Measurements from ENCODE around the gene PACS1.
A peak's percentile ranks its signal among the peaks of the same experiment; 100 is the strongest.
"Not testable (repeated sequence)": the region's sequence is repeated elsewhere in the genome, so short reads cannot be mapped to it uniquely, and the experiment has no call there.

PACS1 gene

DNA sequence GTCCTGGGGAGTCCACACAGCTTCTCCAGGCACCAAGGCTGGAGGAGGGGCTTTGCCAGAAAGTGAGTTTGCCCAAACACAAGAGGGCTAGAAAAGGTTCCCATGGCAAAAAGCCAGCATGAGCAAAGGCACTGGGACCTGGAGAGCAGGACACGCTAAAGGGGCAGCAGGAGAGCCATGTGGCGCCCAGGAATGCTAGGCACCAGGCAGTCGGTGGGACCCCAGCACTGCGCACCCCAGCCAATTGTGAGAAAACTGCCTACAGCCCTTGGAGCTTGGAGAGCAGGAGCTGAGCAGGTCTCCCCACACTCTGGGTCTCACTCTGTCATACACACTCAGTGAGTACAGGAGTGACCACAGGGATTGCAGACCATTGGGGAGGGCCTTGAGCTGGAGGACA lies 193.2 kb downstream of the PACS1 start:
- DNase-seq, result no peak

GRCh38 chr11:66263785-66264184 lies 193.7 kb downstream of the PACS1 start:
- DNase-seq, result no peak

DNA sequence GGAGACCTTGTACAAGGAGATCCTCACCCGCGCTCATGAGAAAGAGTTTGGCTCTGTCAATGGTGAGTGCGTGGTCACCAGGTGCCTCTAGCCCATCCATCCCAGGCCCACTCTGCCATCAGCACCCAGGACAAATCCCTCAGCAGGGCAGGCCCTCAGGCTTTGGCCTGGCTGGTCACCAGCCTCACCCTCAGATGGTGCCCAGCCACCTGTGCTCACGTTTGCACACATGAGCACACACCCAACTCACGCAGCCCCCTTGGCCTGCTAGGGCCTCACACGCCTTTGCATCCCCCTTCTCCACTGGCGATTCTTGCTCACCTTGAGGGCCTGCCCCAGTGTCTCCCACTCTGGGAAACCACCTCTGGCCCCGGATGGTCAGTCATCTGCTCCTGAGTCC lies 194.3 kb downstream of the PACS1 start:
- no peak for DNase-seq

DNA sequence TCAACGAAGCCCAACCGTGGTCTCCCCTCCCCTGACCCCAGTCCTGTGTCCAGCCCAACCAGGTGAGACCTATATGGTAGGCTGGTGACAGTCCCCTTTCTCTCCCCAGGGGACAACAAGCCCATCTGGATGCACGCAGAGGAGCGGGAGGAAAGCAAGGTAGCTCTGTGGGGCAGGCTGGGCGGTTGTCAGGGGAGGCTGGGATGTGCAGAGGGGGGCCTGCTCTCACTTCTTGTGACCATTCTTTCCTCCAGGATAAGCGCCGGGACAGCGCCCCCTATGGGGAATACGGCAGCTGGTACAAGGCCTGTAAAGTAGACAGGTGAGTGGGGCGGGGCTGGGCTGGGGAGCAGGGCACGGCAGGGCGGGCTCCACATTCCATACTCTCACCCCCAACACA lies 194.8 kb downstream of the PACS1 start:
- no peak for DNase-seq

GRCh38 chr11:66265531-66266377 lies 195.7 kb downstream of the PACS1 start:
- DNase-seq, result no peak

GRCh38 chr11:66266378-66267038 lies 196.4 kb downstream of the PACS1 start:
- no peak for DNase-seq

GRCh38 chr11:66267039-66267378 lies 196.9 kb downstream of the PACS1 start:
- no peak for DNase-seq

GRCh38 chr11:66267379-66268243 lies 197.5 kb downstream of the PACS1 start:
- DNase-seq, result peak; percentile 96

DNA sequence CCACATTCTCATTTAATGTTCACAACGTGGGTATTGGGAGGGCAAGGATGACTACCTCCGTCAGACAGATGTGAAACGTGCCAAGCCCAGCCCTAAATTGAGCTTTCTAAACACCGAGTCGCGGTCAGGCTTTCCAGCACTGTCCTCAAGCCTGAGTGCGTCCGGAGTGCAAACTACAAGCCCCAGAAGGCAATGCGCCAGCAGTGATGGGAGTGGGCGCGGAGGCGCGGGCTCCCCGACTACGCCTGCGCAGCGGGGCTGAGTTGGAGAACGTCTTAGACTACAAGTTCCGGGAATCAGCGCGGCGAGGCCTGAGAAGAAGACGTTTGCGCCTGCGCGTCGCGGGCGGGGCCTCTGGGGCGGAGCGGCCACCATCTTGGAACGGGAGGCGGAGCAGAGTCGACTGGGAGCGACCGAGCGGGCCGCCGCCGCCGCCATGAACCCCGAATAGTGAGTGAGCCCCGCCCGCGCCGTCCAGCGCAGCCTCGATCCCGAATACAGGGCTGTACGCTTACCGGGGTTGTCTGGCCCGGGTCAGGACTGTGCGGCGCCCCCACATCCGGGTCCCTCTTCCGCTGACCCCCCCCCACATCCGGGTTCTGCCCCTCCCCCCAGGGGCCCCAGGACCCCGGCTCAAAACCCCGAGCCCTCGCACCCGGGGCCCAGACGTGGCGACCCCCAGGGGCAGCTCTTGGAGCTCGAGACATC lies 198.3 kb downstream of the PACS1 start, which contains the start of gene RAB1B:
TSS of gene RAB1B (plus strand) at position 396 of the 708 bp plus-strand sequence. CDS start at position 437, 41 bp downstream.
- peak; percentile 100 for DNase-seq

DNA sequence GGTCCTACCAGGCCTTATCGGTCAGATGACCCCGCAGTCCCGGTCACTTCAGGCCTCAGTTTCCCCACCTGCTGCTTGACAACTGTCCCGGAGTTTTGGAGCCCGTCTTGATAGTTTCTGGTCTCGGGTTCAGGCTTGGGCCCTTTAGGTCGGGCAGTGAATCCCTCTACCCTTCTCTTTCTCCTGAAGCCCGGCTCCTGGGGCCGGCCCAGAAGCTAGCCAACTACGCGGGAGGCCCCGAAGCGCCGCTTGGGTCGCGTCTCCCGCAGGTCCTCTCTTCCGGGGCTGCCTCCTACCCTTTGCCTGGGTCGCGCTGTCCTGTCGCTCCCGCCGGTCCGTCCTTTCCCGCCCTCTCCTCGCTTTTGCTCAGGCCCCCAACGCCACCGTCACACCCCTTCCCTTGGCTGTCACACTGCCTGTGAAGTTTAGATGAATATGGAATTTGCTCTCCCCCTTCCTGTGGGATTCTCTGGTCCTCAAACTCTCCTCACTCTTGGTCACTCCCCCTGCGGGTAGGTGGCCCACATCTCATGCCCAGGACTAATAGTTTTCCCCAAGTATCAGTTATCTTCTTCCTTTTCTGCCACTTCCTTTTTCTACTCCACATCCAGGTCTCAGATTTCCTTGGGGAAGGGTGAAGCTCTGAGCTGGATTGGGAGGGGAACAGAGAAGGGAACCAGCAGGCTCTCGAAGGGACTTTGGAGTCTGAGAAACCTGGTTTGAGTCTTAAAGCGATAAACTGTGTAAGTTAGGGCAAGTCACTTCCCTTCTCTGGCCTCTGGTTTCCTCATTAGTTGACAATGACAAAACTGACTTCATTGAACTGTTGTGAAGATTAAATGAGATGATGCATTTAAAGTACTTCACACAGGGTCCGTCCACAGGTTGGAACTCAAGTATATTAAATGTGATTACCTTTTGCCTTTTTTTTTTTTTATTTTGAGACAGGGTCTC lies 199.2 kb downstream of the PACS1 start:
- no peak for DNase-seq

DNA sequence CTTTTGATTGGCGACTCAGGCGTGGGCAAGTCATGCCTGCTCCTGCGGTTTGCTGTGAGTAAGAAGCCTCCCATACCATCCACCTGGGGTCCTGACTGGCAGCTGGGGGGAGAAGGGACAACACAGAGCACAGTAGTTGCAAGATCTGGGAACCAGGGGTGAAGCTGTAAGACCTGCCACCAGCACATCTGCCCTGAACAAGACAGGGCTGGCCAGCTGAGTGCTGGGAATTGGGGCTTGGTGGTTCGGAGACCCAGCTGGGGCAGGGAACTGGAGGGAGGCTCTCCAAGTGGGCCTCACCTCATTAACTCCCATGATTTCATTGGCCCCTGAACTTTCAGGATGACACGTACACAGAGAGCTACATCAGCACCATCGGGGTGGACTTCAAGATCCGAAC lies 201.7 kb downstream of the PACS1 start:
- no peak for DNase-seq

GRCh38 chr11:66272596-66272995 lies 202.5 kb downstream of the PACS1 start:
- no peak for DNase-seq

- no peak for DNase-seq
Measured at GRCh38 chr11:66274219-66274618, 204.1 kb downstream of the PACS1 start.

DNA sequence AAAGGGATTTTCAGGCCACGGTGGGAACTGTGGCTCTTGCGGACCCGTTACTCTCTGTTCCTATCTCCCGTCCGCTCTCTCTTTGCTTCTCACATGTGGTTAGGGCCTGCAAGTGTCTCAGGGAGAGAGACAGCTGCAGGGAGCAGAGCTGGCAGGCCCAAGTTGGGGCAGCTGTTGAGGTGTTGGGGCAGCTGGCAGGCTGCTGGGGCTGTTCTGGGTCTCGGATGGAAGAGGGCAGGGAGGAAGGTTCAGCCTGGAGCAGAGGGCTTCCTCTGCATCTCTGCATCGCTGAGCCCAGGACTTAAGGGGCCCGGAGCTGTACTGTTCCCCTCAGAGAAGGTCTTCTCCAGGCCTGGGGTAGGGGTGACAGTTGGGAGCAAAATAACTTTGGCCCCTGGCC lies 205.3 kb downstream of the PACS1 start:
- no peak for DNase-seq

DNA sequence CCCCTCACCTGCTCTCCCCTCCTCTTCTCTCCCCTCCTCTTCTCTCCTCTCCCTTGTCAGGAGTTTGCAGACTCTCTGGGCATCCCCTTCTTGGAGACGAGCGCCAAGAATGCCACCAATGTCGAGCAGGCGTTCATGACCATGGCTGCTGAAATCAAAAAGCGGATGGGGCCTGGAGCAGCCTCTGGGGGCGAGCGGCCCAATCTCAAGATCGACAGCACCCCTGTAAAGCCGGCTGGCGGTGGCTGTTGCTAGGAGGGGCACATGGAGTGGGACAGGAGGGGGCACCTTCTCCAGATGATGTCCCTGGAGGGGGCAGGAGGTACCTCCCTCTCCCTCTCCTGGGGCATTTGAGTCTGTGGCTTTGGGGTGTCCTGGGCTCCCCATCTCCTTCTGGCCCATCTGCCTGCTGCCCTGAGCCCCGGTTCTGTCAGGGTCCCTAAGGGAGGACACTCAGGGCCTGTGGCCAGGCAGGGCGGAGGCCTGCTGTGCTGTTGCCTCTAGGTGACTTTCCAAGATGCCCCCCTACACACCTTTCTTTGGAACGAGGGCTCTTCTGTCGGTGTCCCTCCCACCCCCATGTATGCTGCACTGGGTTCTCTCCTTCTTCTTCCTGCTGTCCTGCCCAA lies 206.0 kb downstream of the PACS1 start:
- no peak for DNase-seq

GRCh38 chr11:66276619-66277018 lies 206.5 kb downstream of the PACS1 start:
- not testable (repeated sequence) for DNase-seq

- DNase-seq, result not testable (repeated sequence)
Measured at GRCh38 chr11:66277064-66277463, 207.0 kb downstream of the PACS1 start.

GRCh38 chr11:66277471-66278362 lies 207.6 kb downstream of the PACS1 start, which contains the start of gene CNIH2:
Gene CNIH2, plus strand, starts transcription at chr11:66278175. Its CDS starts 282 bp downstream, at chr11:66278457.
- DNase-seq, result no peak

DNA sequence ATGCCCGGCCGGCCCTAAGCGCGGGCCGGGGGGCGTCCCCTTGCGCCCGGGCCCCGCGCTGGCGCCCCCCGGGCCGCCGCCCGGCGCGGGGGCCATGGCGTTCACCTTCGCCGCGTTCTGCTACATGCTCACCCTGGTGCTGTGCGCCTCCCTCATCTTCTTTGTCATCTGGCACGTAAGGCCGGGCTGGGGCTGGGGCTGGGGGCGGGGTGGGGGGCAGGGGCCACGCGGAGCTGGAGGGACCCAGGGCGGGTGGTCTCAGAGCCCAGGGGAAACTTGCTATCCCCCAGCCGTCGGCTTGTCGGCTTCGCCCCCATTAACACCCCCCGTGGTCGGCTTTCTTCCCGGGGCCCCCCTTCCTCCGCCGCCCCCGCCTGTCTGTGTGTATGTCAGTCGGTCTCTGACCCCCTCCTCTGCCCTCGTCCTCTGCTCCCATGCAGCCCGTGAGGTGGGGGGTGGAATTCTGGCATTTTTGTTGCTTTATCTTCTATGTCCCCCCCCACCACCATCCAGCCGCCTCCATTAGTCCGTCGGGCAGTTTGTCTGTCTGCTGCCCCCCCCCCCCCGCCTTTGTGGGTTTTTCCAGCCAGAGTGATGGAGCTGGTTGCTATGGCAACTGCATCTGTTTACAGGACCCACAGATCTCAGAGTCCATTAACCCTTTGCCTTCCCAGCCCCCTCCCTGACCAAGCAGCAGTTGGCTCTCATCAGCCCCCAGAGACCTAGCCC lies 208.5 kb downstream of the PACS1 start:
- DNase-seq, result no peak

Measured in left hindlimb (tissue), 1 donor.